Measurements from ENCODE around the gene KCNQ1.
"Not testable (repeated sequence)": the region's sequence is repeated elsewhere in the genome, so short reads cannot be mapped to it uniquely, and the experiment has no call there.

The KCNQ1 gene

GRCh38 chr11:2477936-2478335 lies 33.1 kb downstream of the KCNQ1 start:
- Histone ChIP-seq H2AFZ (ENCODE audit: low read length) (no peak overlapping the region), H3K4me3 (ENCODE audit: low read length, poor library complexity, severe bottlenecking) (no peak overlapping the region), H3K27me3 (ENCODE audit: insufficient read depth, low read length, poor library complexity, severe bottlenecking) (no peaks in the 10 kb centered on the region)

GRCh38 chr11:2480067-2480873 lies 35.5 kb downstream of the KCNQ1 start:
- H3K79me2 ChIP-seq (ENCODE audit: insufficient read depth, low read length); H2AFZ ChIP-seq (ENCODE audit: low read length); H3K9me3 ChIP-seq (ENCODE audit: insufficient read depth, low read depth, low read length); H3K36me3 ChIP-seq (ENCODE audit: insufficient read depth, low read length); H3K4me1 ChIP-seq (ENCODE audit: insufficient read depth, low read length, poor library complexity, severe bottlenecking); H3F3A ChIP-seq (ENCODE audit: low read depth); H3K27me3 ChIP-seq (ENCODE audit: insufficient read depth, low read length, poor library complexity, severe bottlenecking); H3K4me2 ChIP-seq (ENCODE audit: low read depth, low read length, poor library complexity, severe bottlenecking); H3K4me3 ChIP-seq (ENCODE audit: low read length, poor library complexity, severe bottlenecking); H3K9me2 ChIP-seq (replicated peaks; ENCODE audit: low read depth, low read length); H4K20me1 ChIP-seq (ENCODE audit: insufficient read depth, low read length, poor library complexity, severe bottlenecking); H3K9ac ChIP-seq (ENCODE audit: low read depth, low read length, poor library complexity, severe bottlenecking): not testable (repeated sequence)

More at GRCh38 chr11:2477936-2478335, 33.1 kb downstream of the KCNQ1 start:
- H3F3A ChIP-seq (ENCODE audit: low read depth): no peaks in the 10 kb centered on the region
- no peaks in the 10 kb centered on the region for H4K20me1 ChIP-seq (ENCODE audit: insufficient read depth, low read length, poor library complexity, severe bottlenecking)
- no peak for TF ChIP-seq EZH2phosphoT487 (IDR thresholded peaks at IDR 0.05; ENCODE audit: borderline replicate concordance)
- no peak for TF ChIP-seq CTCF (conservative IDR thresholded peaks at IDR 0.05; ENCODE audit: low read length)
- no peaks in the 10 kb centered on the region for H3K4me1 ChIP-seq (ENCODE audit: insufficient read depth, low read length, poor library complexity, severe bottlenecking)
- no peak overlapping the region for H3K9ac ChIP-seq (ENCODE audit: low read depth, low read length, poor library complexity, severe bottlenecking)
- H3K4me2 ChIP-seq (ENCODE audit: low read depth, low read length, poor library complexity, severe bottlenecking): no peak overlapping the region
- H3K9me3 ChIP-seq (ENCODE audit: insufficient read depth, low read depth, low read length): no peaks in the 10 kb centered on the region; the same call in 1 of the 2 replicates
- H3K9me2 ChIP-seq (replicated peaks; ENCODE audit: low read depth, low read length): no peaks in the 10 kb centered on the region
- H3K79me2 ChIP-seq (ENCODE audit: insufficient read depth, low read length): no peaks in the 10 kb centered on the region
- no peaks in the 10 kb centered on the region for H3K36me3 ChIP-seq (ENCODE audit: insufficient read depth, low read length)

- Histone ChIP-seq H2AFZ (ENCODE audit: low read length) (no peak overlapping the region), H3F3A (ENCODE audit: low read depth) (no peaks in the 10 kb centered on the region), H3K4me1 (ENCODE audit: insufficient read depth, low read length, poor library complexity, severe bottlenecking) (no peaks in the 10 kb centered on the region), H3K9me2 (replicated peaks; ENCODE audit: low read depth, low read length) (no peaks in the 10 kb centered on the region), H4K20me1 (ENCODE audit: insufficient read depth, low read length, poor library complexity, severe bottlenecking) (no peaks in the 10 kb centered on the region), H3K4me3 (ENCODE audit: low read length, poor library complexity, severe bottlenecking) (no peak overlapping the region), H3K9me3 (ENCODE audit: insufficient read depth, low read depth, low read length) (no peaks in the 10 kb centered on the region; the same call in 1 of the 2 replicates), H3K4me2 (ENCODE audit: low read depth, low read length, poor library complexity, severe bottlenecking) (no peak overlapping the region), H3K9ac (ENCODE audit: low read depth, low read length, poor library complexity, severe bottlenecking) (no peak overlapping the region), H3K79me2 (ENCODE audit: insufficient read depth, low read length) (no peaks in the 10 kb centered on the region), H3K36me3 (ENCODE audit: insufficient read depth, low read length) (no peaks in the 10 kb centered on the region), H3K27me3 (ENCODE audit: insufficient read depth, low read length, poor library complexity, severe bottlenecking) (no peaks in the 10 kb centered on the region)
- TF ChIP-seq EZH2phosphoT487 (IDR thresholded peaks at IDR 0.05; ENCODE audit: borderline replicate concordance): no peak
- no peak for TF ChIP-seq CTCF (conservative IDR thresholded peaks at IDR 0.05; ENCODE audit: low read length)
These were observed 36.0 kb downstream of the KCNQ1 start for GRCh38 chr11:2480874-2481220.

- H3K9ac ChIP-seq (ENCODE audit: low read depth, low read length, poor library complexity, severe bottlenecking): no peak overlapping the region
- no peak overlapping the region for H2AFZ ChIP-seq (ENCODE audit: low read length)
- H3K27me3 ChIP-seq (ENCODE audit: insufficient read depth, low read length, poor library complexity, severe bottlenecking): no peaks in the 10 kb centered on the region
- H3K4me1 ChIP-seq (ENCODE audit: insufficient read depth, low read length, poor library complexity, severe bottlenecking): no peaks in the 10 kb centered on the region
- H3K9me2 ChIP-seq (replicated peaks; ENCODE audit: low read depth, low read length): no peaks in the 10 kb centered on the region
- no peaks in the 10 kb centered on the region for H4K20me1 ChIP-seq (ENCODE audit: insufficient read depth, low read length, poor library complexity, severe bottlenecking)
- H3K36me3 ChIP-seq (ENCODE audit: insufficient read depth, low read length): no peaks in the 10 kb centered on the region
- H3K4me3 ChIP-seq (ENCODE audit: low read length, poor library complexity, severe bottlenecking): no peak overlapping the region
- H3K9me3 ChIP-seq (ENCODE audit: insufficient read depth, low read depth, low read length): no peaks in the 10 kb centered on the region; the same call in 1 of the 2 replicates
- TF ChIP-seq EZH2phosphoT487 (IDR thresholded peaks at IDR 0.05; ENCODE audit: borderline replicate concordance) (no peak), CTCF (conservative IDR thresholded peaks at IDR 0.05; ENCODE audit: low read length) (no peak)
- H3K79me2 ChIP-seq (ENCODE audit: insufficient read depth, low read length): no peaks in the 10 kb centered on the region
- H3K4me2 ChIP-seq (ENCODE audit: low read depth, low read length, poor library complexity, severe bottlenecking): no peak overlapping the region
- no peaks in the 10 kb centered on the region for H3F3A ChIP-seq (ENCODE audit: low read depth)
These were observed 36.4 kb downstream of the KCNQ1 start for GRCh38 chr11:2481253-2481652.

All from Loucy (cell line).